NCI-H446 treated with DMSO at 0.1 percent for 48 hours (cell line): ENCODE measurements around the gene HLA-A.
"Not testable (repeated sequence)": the region's sequence is repeated elsewhere in the genome, so short reads cannot be mapped to it uniquely, and the experiment has no call there.

Source experiments
- DNase-seq: peaks from one replicate; lab custom pipeline; 2025; lab: John Stamatoyannopoulos, UW

Gene HLA-A

GRCh38 chr6:29961966-29962365 lies 19.6 kb downstream of the HLA-A start:
- peak; percentile 20 for DNase-seq

- DNase-seq = not testable (repeated sequence)
Measured at GRCh38 chr6:29963697-29964096, 21.4 kb downstream of the HLA-A start.

- DNase-seq = no peak
Measured at GRCh38 chr6:29964518-29964886, 22.2 kb downstream of the HLA-A start.

- peak; percentile 49 for DNase-seq
Measured at GRCh38 chr6:29964887-29965562, 22.7 kb downstream of the HLA-A start.

- no peak for DNase-seq
Measured at GRCh38 chr6:29965563-29965872, 23.2 kb downstream of the HLA-A start.

- peak; percentile 59 for DNase-seq
Measured at GRCh38 chr6:29965873-29966601, 23.7 kb downstream of the HLA-A start.

GRCh38 chr6:29967379-29968010 lies 25.2 kb downstream of the HLA-A start:
- peak; percentile 13 for DNase-seq

GRCh38 chr6:29968130-29968529 lies 25.8 kb downstream of the HLA-A start:
- no peak for DNase-seq

GRCh38 chr6:29968905-29969304 lies 26.6 kb downstream of the HLA-A start:
- DNase-seq = no peak

- DNase-seq = no peak
Measured at GRCh38 chr6:29970711-29971110, 28.4 kb downstream of the HLA-A start.

GRCh38 chr6:29974901-29975560 lies 32.7 kb downstream of the HLA-A start:
- DNase-seq = no peak

GRCh38 chr6:29975561-29975907 lies 33.2 kb downstream of the HLA-A start:
- DNase-seq = no peak

GRCh38 chr6:29976253-29976587 lies 33.9 kb downstream of the HLA-A start:
- no peak for DNase-seq

- no peak for DNase-seq
Measured at GRCh38 chr6:29976588-29977424, 34.5 kb downstream of the HLA-A start.

- no peak for DNase-seq
Measured at GRCh38 chr6:29977425-29977727, 35.0 kb downstream of the HLA-A start.

GRCh38 chr6:29980013-29980412 lies 37.7 kb downstream of the HLA-A start:
- DNase-seq = not testable (repeated sequence)

- no peak for DNase-seq
Measured at GRCh38 chr6:29980511-29980910, 38.2 kb downstream of the HLA-A start.

- no peak for DNase-seq
Measured at GRCh38 chr6:29981211-29981812, 39.0 kb downstream of the HLA-A start.

GRCh38 chr6:29982097-29982496 lies 39.8 kb downstream of the HLA-A start:
- DNase-seq = no peak

GRCh38 chr6:29984232-29984631 lies 41.9 kb downstream of the HLA-A start:
- no peak for DNase-seq

- no peak for DNase-seq
Measured at GRCh38 chr6:29984992-29985391, 42.7 kb downstream of the HLA-A start.

GRCh38 chr6:29986179-29986781 lies 43.9 kb downstream of the HLA-A start:
- DNase-seq = no peak
